GM21737 (cell line): ENCODE data around the gene H19.

Experiments used
- ATAC-seq: cut with Tn5 transposase; IDR thresholded peaks from one replicate; pipeline ENCODE4 v1.9.1; 2021; ENCODE audit warnings: mild to moderate bottlenecking, moderate library complexity; ENCODE audit not compliant: unreplicated experiment

The H19 gene

GRCh38 chr11:1997755-1998154 lies at the start of gene H19:
TSS of gene H19 (minus strand) at chr11:1997842.
- ATAC-seq = no peak

GRCh38 chr11:2041963-2042362 lies 44.3 kb upstream of the H19 start:
- ATAC-seq = no peak

- no peak for ATAC-seq
Observed at GRCh38 chr11:2041153-2041552, 43.5 kb upstream of the H19 start.

- ATAC-seq = no peak
Observed at GRCh38 chr11:2039198-2039759, 41.6 kb upstream of the H19 start.

- no peak for ATAC-seq
Observed at GRCh38 chr11:2036863-2037486, 39.3 kb upstream of the H19 start.

- no peak for ATAC-seq
Observed at GRCh38 chr11:2035382-2035781, 37.7 kb upstream of the H19 start.

GRCh38 chr11:2031058-2031457 lies 33.4 kb upstream of the H19 start:
- no peak for ATAC-seq

- no peak for ATAC-seq
Observed at GRCh38 chr11:2027708-2028107, 30.1 kb upstream of the H19 start.

- ATAC-seq = no peak
Observed at GRCh38 chr11:2015025-2015424, 17.4 kb upstream of the H19 start.

- ATAC-seq = no peak
Observed at GRCh38 chr11:2012440-2012839, 14.8 kb upstream of the H19 start.

- ATAC-seq = no peak
Observed at GRCh38 chr11:2004466-2004865, 6.8 kb upstream of the H19 start.

GRCh38 chr11:2002807-2003206 lies 5.2 kb upstream of the H19 start:
- ATAC-seq = no peak

- ATAC-seq = no peak
Observed at GRCh38 chr11:2002042-2002776, 4.6 kb upstream of the H19 start.

- ATAC-seq = no peak
Observed at GRCh38 chr11:1998861-1999260, 1.2 kb upstream of the H19 start.

- no peak for ATAC-seq
Observed at GRCh38 chr11:1998290-1998689, 648 bp upstream of the H19 start.

- ATAC-seq = no peak
Observed at GRCh38 chr11:1994121-1994520, 3.5 kb downstream of the H19 start.

GRCh38 chr11:1992111-1992510 lies 5.5 kb downstream of the H19 start:
- no peak for ATAC-seq

GRCh38 chr11:1990872-1991578 lies 6.6 kb downstream of the H19 start:
- ATAC-seq = no peak

GRCh38 chr11:1989953-1990352 lies 7.7 kb downstream of the H19 start:
- no peak for ATAC-seq

- no peak for ATAC-seq
Observed at GRCh38 chr11:1988667-1989317, 8.8 kb downstream of the H19 start.

- ATAC-seq = no peak
Observed at GRCh38 chr11:1988174-1988573, 9.5 kb downstream of the H19 start.
